Activated CD8-positive, alpha-beta memory T cell treated with anti-CD3 and anti-CD28 coated beads for 4 hours (primary cell): ENCODE data around the gene TRIML2.

Source experiments
- DNase-seq, 2 donors: peaks; one replicate each; pipeline ENCODE4 v3.0.0-alpha.2; 2020; ENCODE audit warnings: low read depth in 2 of 2

Gene TRIML2, protein sequence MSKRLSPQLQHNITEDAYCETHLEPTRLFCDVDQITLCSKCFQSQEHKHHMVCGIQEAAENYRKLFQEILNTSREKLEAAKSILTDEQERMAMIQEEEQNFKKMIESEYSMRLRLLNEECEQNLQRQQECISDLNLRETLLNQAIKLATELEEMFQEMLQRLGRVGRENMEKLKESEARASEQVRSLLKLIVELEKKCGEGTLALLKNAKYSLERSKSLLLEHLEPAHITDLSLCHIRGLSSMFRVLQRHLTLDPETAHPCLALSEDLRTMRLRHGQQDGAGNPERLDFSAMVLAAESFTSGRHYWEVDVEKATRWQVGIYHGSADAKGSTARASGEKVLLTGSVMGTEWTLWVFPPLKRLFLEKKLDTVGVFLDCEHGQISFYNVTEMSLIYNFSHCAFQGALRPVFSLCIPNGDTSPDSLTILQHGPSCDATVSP

DNA sequence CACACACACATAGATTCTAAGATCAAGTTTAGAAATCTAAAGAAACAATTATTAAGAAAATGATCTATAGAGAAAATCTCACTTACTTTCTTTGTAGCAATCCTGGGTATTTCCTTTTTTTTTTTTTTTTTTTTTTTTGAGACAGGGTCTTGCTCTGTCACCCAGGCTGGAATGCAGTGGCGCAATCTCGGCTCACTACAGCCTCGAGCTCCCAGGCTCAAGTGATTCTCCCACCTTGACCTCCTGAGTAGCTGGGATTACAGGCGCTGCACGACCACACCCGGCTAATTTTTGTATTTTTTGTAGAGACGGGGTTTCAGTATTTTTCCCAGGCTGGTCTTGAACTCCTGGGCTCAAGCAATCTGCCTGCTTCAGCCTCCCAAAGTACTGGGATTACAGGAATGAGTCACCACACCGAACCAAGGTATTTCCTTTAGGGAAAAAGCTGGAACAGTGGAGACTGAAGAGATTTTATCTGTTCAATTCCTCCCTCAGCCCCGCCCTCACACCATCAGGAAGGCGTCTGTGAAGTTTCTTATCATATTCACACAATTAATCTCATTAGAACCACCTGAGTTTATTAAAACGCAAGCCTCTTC is at the start of gene TRIML2:
TSS of gene TRIML2 (minus strand) at position 447 of the 599 bp plus-strand sequence. CDS start 4,235 bp downstream, outside the sequence.
- no peak for DNase-seq

DNA sequence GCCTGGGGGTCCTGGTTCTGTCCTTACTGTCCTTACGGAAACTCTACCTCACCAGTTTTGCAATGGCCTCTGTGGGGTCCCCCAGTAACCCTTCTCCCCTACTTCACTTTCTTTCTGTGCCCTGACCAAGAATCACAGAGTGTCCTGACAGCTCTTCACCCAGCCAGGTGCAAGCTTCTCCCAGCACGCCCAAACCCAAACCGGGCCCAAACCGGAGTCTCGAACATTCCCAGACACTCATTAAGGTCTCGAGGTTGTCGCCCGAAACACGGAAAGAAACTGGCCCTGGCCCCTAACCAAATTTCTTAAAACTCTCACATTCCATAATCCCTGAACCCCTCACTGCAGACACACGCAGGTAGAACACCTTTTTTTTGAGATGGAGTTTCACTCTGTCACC is 48.9 kb upstream of the TRIML2 start:
- DNase-seq, result no peak

DNA sequence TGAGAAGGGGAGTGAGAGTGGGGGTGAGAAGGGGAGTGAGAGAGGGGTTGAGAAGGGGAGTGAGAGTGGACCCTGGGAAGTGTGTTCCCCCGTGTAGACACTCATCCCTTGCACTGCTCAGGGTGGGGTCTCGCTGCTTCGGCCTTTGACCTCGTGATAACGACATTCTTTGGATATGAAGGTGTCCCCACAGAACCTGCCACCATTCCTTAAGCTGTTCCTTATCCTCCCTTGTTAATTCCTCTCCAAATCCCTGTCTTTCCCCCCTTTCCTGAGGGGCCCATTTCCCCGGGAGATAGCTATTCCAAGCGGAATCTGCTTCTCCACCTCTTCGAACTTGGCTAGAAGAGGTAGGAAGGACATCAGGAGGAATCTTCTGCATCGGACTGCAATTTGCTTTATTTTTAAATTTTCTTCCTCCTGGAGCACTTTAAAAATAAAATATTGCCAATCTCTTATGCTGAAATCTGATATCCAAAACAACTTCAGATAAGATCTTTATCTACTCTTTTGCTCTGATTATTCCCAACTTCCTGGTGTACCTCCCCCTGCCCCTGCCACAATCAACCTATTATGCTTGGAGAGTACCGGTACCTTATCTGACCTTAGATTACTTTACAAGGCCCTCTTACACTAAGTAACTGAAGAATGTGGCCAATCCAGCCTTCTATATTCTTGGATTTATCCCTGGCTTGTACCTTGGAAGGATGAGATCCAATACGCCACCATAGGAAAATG is 45.4 kb upstream of the TRIML2 start:
- DNase-seq, result no peak

DNA sequence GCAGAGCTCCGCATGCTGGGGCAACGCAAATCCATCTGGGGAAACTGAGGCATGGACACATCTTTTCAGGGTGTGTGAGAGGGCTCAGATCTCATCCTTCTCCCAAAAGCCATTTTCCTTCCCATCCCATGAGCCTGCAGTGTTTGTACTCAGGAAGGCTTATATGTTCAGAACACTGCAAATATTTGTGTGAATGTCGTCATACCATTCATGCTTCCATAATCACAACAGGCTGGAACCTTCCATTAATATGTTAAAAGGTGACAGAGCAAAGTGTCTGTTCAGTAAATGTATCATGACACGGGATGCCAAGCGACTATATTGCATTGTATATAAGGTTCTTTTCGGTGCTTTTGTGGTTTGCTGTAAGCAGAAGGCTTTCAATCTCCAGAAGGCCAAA is 38.4 kb upstream of the TRIML2 start:
- DNase-seq, result no peak

DNA sequence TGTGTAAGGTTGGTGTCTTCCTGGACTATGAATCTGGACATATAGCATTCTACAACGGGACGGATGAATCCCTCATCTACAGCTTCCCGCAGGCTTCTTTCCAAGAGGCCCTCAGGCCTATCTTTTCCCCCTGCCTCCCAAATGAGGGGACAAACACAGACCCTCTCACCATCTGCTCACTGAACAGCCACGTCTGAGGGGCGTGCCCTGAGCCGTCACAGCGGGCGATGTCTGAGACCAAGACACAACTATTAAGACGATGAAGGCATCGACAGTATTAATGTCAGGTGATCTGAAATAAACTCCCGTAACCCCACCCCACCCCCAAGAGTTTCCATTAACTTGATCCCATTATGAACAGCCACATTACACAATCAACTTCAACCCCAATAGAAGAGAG is 37.8 kb upstream of the TRIML2 start:
- no peak for DNase-seq

DNA sequence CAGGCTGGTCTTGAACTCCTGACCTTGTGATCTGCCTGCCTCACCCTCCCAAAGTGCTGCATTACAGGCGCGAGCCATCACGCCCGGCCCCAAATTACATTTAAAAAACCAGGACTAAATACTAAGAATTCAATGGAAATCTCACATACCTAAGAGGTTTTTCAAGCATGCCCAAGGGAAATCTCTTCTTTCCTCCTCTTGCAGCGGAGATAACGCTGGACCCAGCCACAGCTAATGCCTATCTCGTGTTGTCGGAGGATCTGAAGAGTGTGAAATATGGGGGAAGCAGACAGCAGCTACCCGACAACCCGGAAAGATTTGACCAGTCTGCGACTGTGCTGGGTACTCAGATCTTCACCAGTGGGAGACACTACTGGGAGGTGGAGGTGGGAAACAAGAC is 37.2 kb upstream of the TRIML2 start:
- no peak for DNase-seq

DNA sequence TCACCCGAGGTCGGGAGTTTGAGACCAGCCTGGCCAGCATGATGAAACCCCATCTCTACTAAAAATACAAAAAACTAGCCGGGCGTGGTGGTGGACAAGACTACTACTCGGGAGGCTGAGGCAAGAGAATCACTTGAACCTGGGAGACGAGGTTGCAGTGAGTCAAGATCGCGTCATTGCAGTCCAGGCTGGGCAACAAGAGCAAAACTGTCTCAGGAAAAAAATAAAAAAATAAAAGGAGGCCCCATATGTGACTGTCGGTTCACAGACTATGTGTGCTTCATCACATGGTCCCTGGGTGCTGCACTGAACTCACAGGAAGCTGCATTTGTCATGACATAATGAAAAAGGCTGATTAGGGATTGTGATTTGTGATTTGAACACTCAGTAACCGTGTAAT is 36.2 kb upstream of the TRIML2 start:
- no peak for DNase-seq

DNA sequence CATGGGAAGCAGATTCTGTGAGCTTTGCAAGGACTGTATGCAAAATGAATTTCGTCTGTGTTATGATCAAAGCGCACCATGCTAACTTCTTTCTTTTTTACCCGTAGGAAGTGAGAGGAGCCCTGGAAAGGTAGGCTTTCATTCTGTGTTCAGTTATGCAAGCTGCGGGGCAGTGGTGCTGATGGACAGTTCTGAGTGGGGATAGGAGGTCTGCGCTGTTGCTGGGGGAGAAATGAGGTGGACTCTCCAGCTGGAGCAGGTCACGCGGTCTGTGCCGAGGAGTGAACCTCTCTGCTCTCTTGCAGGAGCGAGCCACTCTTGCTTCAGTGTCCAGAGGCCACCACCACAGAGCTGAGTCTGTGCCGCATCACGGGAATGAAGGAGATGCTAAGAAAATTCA is 34.3 kb upstream of the TRIML2 start:
- DNase-seq, result no peak

DNA sequence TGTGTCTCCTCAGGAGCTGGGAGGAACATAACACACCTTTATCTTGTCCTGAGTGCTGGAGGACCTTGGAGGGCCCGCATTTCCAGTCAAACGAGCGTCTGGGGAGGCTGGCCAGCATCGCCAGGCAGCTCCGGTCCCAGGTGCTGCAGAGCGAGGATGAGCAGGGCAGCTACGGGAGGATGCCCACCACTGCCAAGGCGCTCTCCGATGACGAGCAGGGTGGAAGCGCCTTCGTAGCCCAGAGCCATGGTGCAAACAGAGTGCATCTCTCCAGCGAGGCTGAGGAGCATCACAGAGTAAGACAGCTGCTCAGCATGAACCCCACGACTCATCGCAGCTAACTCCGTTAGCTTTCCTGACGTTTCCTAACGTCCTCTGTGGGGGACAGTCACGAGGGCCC is 30.3 kb upstream of the TRIML2 start:
- no peak for DNase-seq

DNA sequence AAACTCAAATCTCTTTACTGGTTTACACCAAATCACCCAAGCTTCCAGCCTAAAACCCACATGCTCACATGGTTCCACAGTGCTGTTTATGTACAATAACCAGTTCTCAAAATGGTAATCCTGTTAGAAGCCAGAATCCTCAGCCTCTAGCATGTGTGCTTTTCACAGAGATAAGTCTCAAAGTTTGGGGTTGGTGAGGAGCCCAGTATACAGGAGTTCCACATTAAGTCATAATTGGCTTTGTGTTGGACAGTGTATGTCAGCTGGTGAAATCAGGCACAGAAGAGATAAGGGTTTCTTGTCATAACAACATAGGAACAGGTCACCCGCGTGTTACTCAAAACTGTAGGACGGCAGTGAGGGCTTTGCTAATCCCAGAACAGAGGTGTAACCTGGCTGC is 29.7 kb upstream of the TRIML2 start, which contains the start of gene TRIML1:
TSS of gene TRIML1 (plus strand) at position 301 of the 400 bp plus-strand sequence. CDS start 118 bp downstream, outside the sequence.
- no peak for DNase-seq

DNA sequence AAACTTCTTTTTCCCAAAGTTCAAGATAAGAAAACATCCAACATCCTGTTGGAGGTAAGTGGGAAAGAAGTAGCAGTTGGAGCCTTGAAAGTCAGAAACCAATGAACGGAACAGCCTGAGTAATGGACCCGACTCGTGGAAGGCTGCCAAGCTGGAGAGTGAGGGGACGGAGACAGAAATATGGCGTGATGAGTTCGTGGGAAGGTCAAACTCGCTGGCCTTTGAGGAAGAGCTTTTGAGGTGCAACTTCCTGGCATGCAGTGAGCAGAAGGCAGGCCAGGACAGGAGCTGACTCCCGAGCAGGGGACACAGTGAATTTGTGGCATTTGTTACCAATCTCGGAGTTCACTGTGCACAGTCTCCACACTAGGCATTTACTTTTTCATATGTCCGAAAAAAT is 28.8 kb upstream of the TRIML2 start:
- no peak for DNase-seq

DNA sequence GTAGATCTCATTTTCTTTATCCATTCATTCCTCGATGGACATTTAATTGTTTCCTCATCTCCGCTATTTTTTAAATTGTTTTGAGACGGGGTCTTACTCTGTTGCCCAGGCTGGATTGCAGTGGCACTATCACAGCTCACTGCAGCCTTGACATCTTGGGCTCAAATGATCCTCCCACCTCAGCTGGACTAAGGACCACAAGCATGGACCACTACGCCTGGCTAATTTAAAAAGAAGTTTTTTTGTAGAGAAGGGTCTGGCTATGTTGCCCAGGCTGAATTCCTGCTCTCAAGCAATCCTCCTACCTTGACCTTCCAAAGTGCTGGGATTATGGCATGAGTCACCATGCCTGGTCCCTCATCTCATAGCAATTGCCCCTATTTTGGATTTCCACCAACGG is 22.8 kb upstream of the TRIML2 start:
- no peak for DNase-seq

DNA sequence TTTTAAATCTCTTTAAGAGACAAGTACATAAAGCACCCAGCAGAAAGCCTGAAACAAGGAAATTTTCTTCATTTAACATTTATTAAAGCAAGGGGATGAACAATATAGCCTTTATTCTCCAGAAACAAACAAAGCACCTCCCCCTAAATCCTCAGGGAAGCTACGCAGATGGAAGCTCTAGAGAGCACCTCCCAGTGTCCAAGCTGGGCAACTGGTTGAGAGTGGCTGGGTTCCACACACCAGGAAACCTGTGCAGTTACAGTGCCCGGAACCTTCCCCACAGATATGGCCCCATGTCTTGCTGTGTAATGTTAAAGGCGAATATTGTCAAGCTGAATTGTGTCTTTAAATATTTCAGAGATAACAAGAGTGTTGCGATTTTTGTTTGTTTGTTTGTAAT is 21.0 kb upstream of the TRIML2 start:
- no peak for DNase-seq

DNA sequence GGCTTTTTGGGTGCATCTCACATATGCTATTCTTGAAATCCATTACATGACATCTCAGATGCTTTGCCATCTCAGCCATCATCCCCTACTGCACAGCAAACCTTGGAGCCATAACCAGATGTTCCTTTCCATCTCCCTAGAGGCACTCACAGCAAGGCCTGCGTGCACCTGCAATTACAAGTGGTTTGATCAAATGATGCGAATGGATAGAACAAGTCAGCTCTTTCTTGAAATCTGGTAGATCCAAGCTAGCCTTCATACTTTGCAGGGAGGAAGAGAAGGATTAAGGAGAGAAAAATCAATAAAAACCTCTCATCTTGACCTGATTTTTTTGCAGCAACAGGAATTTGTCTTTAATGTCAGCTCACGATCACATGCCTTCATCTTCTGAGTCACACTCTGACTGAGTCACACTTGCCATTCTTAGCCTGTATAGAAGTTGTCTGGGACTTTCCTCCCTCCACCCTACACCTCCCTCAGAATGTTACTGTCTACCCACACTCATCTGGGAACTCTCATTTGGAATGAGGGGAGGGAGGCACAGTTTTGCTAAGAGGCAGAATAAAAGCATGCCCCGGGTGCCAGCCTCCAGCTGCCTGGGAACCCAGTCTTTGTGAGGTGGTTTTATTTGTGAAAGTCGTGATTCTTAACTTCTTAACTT is 17.9 kb upstream of the TRIML2 start:
- DNase-seq, result no peak

DNA sequence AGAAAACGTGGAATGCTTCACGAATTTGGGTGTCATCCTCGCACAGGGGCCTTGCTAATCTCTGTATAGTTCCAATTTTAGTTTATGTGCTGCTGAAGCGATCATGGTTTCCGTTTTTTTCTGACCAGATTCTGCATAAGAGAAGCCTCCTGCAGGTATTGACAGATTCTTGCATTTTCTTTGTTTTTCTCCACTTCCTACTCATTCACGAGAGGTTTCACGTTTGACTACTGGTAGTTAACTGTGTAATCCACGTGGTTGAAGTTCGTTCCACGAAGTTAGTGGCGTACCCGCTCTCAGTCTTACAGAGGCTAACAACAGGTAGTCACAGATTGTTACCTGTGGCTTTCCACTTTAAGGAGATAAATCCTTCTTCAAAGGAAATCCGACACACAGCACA is 12.1 kb upstream of the TRIML2 start:
- DNase-seq, result no peak

DNA sequence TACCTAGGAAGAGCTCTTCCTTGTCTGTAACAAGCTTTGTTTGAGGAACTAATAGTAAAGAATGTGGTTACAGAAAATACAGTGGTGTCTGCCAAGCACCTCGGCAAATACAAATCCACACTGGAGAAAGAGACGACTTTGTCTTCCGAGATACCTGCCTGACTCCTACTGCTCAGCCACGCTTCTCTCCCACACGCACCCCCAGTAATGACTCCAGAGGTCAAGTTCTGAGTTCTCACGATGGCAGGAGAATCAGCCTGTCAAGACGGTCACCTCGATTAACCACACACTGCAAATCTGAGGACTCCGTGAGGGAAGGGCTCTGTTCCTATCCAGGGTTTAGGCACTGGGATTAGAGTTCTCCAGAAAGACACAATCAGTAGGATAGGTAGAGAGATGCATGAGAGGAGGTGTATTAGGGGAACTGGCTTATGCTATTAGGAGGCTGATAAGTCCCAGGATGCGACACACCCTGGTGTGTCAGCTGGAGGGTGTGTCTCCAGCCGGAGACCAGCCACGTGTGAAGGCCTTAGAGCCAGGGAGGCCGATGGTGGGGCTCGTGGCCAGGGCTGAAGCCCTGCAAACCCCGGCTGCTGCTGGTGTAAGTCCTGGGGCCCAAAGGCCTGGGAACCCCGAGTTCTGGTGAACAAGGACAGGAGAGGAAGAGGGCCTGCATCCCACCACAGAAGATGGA is 8.4 kb upstream of the TRIML2 start:
- no peak for DNase-seq

DNA sequence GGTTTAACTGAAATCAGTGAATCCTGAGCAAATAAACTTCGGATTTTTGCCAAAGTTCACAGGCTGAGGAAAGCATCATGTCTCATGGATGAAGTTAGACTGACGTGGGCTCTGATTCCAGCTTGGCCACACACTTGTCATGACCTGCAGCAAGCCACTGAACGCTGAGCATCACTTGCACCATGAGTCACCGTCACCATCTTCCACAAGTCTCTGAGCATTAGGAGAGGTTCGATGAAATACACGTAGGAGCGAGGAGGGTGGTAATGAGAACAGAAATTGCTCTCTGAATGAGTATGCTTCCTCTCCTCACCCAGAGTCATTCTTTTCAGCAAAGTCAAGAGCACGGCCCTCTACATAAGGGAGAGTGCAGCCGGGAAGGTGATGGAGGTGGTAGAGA is 3.8 kb upstream of the TRIML2 start:
- DNase-seq, result no peak

DNA sequence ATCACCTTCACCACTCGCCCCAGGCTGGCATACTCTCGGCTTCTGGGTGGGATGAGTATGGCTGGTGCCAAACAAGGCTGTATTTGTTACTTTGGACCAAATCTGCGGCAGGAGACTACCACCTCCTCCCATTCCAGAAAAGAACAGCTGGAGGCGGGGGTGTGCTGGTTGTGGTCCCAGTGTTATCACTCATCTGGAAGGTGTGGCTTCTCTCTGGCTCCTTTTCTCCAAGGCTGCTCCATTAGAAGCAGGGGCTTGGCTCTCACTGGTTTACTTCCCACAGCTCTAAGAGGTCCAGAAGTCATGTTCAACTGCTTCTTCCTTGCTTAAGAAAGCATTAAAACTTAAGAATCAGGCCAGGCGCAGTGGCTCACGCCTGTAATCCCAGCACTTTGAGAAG is 2.6 kb upstream of the TRIML2 start:
- DNase-seq, result no peak

DNA sequence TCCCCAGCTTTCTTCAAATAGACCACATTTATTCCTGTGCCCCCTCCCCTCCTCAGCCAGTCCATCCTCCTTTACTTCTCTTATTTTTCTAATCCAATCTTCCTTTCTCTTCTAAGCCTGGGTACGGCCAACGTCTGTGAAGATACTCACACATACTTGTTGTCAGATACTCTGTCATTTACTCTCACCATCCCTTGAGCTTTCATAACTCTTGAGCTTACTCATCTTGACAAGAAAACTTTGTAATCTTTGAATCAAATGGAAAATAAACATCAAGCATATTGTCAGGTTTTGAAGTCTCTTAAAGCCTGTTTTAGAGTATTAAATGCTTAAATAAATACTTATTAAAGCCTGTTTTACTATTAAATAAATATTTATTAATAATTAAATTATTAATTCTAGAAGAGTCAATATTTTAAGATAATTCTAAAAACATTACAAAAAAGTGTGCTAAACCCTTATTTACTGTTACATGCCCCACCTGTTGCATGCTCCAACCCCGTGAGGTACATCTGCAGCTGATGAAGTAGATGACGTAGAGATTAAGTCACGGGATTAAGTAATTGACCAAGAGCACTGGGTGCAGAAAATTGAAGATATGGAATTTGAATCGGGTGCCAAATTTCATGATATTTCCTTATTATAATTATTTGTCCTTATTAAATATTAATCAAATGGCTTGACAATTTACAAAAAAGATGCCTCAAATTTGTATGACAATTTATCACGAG is 1.5 kb upstream of the TRIML2 start:
- DNase-seq, result no peak

DNA sequence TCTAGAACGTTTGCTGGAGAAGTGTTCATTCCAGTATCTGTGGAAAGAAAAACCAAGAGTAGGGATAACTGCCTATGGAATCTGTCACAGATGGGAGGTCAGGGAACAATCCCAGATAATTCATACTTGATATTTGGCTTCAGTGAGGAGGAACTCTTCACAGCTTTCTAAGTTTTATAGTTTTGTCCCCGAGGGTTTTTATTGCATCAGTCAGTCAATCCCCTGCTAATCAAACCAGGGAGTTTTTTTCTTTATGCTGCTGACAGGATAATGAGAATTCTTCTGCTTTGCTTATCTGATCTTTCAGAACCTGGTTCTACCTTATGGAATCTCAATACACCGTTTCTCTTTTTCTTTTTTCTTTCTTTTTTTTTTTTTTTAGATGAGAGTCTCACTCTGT is 633 bp upstream of the TRIML2 start:
- no peak for DNase-seq
